ENCODE measurements around the gene RAB29.

DNA sequence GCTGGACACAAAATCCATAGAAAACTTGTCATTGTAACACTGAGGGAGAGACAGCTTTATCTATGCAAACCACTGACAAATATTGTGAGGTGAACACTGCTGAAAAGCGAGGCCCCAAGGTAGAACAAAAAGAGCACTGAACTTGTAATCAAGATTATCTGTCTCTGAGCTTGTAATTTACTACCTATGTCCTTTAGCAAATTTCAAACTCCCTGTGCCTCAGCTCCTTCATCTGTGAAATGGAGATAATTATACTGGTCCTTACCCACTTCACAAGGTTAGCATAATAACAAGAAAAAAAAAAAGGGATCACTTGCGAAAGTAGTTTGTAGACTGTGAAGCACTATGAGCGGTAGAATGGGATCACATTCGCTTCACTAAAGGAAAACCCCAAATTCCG is 20.4 kb downstream of the RAB29 start:
- TF ChIP-seq CTCF (conservative IDR thresholded peaks at IDR 0.05; ENCODE audit: low read depth, low read length) = no peak
- no peak for TF ChIP-seq EZH2 (IDR thresholded peaks at IDR 0.05; ENCODE audit: borderline replicate concordance, low read depth, low read length, poor library complexity, severe bottlenecking)

All from A673 (cell line).